Neural progenitor cell (in vitro differentiated cells): ENCODE results near the gene NT5DC3.

Experiments used
- EZH2 ChIP-seq: fragments of 200-600 bp; sonication (generic); IDR thresholded peaks from 2 replicates; pipeline ENCODE4 v1.6.1; 2017; ENCODE audit warnings: antibody characterized with exemption, mild to moderate bottlenecking, moderate library complexity
- EZH2phosphoT487 ChIP-seq: fragments of 200-600 bp; sonication (generic); IDR thresholded peaks from 2 replicates; pipeline ENCODE4 v1.6.1; 2017; ENCODE audit warnings: antibody characterized with exemption
- TF ChIP-seq, protein P1 (sequence below): fragments of 200-600 bp; sonication (generic); IDR thresholded peaks from 2 replicates; pipeline ENCODE4 v1.5.1; 2017; ENCODE audit warnings: antibody characterized with exemption, mild to moderate bottlenecking

GRCh38 chr12:103817791-103818190 is 23.2 kb downstream of the NT5DC3 start:
- TF ChIP-seq, protein P1, sequence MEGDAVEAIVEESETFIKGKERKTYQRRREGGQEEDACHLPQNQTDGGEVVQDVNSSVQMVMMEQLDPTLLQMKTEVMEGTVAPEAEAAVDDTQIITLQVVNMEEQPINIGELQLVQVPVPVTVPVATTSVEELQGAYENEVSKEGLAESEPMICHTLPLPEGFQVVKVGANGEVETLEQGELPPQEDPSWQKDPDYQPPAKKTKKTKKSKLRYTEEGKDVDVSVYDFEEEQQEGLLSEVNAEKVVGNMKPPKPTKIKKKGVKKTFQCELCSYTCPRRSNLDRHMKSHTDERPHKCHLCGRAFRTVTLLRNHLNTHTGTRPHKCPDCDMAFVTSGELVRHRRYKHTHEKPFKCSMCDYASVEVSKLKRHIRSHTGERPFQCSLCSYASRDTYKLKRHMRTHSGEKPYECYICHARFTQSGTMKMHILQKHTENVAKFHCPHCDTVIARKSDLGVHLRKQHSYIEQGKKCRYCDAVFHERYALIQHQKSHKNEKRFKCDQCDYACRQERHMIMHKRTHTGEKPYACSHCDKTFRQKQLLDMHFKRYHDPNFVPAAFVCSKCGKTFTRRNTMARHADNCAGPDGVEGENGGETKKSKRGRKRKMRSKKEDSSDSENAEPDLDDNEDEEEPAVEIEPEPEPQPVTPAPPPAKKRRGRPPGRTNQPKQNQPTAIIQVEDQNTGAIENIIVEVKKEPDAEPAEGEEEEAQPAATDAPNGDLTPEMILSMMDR = no peak
- TF ChIP-seq EZH2 (no peak), EZH2phosphoT487 (no peak)
